NCI-H2227 (cell line): ENCODE measurements around the gene TTC16.
A peak's percentile ranks its signal among the peaks of the same experiment; 100 is the strongest.
"Not testable (repeated sequence)": the region's sequence is repeated elsewhere in the genome, so short reads cannot be mapped to it uniquely, and the experiment has no call there.

ENCODE experiments used
- DNase-seq: peaks from one replicate; lab custom pipeline; 2025; ENCODE audit not compliant: unreplicated experiment; lab: John Stamatoyannopoulos, UW

The TTC16 gene

DNA sequence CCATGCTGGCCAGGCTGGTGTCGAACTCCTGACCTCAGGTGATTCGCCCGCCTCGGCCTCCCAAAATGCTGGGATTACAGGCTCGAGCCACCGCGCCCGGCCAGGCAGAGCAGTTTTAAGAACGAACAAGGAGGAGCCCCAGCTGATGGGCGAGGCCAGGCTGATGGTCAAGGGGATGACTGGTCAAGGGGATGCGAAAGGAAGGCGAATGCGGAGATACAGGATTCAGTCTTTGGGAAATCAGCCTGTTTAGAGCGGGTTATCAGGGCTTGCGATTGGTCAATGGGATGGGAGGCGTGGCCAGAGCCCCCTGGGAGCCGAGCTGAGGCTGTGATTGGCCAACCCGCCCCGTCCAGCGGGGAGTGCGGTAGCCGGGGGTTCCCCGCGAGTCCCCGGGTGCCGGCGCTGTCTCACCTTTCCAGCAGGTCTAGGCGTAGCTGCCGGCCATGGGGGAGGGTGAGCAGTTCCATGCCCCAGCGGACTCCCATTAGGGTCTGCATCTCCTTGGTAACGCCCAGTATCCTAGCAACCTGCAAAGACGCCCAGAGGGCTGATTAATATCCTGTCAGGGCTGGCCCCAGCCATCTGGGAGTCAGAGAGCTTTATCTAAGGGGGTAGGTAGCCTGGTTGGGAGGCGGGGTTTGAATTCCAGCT is 26.7 kb downstream of the TTC16 start:
- no peak for DNase-seq

DNA sequence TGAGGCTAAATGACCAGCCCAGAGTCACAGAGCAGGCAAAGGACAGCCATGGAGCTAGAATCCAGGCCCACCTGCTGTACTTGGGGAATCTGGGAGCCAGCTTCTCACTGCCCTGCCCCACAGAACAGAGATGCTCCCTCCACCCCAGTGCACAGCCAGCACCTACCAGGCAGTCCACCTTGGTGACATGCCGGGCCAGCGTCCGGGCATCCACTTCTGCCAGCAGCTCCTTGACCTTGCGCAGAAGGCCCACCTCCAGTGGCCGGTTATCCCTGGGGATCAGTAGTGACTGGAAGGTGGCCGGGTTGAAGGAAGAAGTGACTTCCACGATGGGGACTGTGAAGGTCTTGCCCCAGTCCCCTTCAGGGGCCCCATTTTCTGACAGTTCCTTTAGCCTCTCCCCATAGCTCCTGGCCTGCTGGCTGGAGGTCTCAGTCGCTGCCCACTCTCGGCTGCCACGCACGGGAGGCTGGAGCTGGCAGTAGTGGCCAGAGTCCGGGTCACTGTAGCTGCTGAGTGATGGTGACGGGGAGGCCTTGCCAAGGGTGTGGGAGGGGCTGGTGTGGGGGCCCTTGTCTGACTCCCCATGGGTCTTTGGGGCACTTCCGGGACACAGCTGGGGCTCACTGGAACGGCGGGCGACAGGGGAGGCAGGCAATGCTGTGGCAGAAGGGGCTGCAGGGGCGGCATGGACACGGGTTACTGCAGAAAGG is 28.7 kb downstream of the TTC16 start:
- no peak for DNase-seq

DNA sequence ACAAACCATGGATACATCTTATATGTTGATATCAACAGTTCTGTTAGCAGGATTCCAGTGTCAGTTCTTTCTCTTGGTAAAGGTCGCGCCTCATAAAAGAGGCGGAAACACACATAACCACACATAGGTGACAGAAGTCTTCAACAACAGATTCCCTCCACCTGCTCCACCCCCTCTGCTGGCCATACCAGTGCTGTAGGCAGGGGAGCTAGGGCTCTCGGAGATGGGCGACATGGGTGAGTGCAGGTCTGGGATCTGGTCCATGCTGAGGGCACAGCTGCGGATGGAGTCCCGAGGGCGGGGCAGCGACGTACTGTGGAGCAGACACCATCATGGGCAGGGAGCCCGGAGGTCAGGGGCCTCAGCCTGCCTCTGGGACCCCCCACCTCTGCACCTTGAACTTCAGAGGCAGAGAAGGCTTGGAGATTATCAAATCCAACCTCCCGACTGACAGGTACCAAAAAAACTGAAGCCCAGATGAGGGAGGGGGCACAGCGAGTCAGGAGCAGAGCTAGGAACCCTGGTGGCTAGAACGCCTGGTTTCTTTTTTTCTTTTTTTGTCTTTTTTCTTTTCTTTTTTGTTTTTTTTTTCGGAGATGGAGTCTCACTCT is 31.2 kb downstream of the TTC16 start:
- DNase-seq = no peak

GRCh38 chr9:127749090-127749787 is 33.4 kb downstream of the TTC16 start:
- no peak for DNase-seq

- no peak for DNase-seq
These were observed 35.6 kb downstream of the TTC16 start for GRCh38 chr9:127751269-127752054.

DNA sequence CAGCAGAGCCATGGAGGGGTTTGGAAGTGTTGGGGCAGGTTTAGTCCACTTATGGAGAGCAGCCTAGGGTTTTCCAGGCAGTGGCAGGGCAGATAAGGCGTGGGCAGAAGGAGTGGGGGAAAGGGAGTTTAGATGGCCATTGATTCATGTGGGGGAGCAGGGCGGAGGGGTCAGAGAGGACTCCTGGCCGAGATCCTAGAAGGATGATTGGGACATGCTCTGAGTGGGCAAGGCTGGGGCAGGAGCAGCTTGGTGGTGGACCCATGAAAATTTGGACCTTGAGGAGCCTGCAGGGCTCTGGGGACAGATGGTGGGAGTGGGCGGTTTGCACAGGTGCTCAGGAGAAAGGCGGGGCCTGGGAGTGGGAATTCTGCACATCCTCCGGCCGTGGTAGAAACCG is 37.3 kb downstream of the TTC16 start:
- no peak for DNase-seq

- DNase-seq = no peak
These were observed 37.7 kb downstream of the TTC16 start for GRCh38 chr9:127753622-127754021.

- peak; percentile 88 for DNase-seq
These were observed 38.5 kb downstream of the TTC16 start for GRCh38 chr9:127754099-127755060.

- peak; percentile 83 for DNase-seq
These were observed 39.5 kb downstream of the TTC16 start for GRCh38 chr9:127755061-127756060.

DNA sequence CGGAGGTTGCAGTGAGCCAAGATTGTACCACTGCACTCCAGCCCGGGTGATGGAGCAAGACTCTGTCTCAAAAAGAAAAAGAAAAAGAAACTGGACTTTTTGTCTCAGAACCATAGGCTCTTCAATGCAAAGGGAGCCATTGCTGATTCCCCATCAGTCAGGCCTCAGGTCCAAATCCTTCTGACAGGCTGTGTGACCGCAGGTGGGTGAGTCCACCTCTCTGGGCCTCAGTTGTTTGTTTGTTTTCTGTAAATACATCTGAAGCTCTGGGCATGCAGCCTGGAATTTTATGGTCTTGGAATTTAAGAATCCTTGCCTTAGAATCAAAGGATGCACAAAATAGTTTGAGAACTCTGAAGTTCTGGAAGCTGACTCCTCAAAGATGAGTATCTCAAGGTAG is 40.4 kb downstream of the TTC16 start:
- DNase-seq = no peak

DNA sequence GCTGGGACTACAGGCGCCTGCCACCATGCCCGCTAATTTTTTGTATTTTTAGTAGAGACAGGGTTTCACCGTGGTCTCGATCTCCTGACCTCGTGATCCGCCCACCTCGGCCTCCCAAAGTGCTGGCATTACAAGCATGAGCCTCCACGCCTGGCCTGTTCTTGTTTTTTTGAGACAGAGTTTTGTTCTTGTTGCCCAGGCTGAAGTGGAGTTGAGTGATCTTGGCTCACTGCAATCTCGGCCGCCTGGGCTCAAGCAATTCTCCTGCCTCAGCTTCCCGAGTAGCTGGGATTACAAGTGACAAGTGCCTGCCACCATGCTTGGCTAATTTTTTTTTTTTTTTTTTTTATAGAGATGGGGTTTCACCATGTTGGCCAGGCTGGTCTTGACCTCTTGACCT is 40.9 kb downstream of the TTC16 start:
- DNase-seq = not testable (repeated sequence)

GRCh38 chr9:127758843-127759242 is 43.0 kb downstream of the TTC16 start:
- no peak for DNase-seq

DNA sequence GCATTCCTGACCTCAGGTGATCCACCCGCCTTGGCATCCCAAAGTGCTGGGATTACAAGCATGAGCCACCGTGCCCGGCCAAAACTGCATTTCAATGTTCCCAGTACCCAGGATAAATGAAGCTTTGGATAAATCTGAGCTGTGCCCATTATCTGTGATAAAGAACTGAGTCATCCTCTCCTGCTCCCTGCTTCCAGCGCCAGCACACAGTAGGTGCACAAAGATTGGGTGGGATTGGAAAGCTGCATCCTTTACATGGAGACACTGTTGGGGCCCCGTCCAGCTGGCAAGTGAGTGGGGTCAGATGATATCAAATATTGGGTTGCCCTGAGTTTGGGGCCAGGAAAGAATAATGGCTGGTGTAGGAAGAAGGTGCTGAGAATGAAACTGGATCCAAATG is 45.2 kb downstream of the TTC16 start:
- no peak for DNase-seq

GRCh38 chr9:127761491-127761956 is 45.6 kb downstream of the TTC16 start:
- DNase-seq = peak; percentile 38

GRCh38 chr9:127762111-127762676 is 46.3 kb downstream of the TTC16 start:
- DNase-seq = no peak

DNA sequence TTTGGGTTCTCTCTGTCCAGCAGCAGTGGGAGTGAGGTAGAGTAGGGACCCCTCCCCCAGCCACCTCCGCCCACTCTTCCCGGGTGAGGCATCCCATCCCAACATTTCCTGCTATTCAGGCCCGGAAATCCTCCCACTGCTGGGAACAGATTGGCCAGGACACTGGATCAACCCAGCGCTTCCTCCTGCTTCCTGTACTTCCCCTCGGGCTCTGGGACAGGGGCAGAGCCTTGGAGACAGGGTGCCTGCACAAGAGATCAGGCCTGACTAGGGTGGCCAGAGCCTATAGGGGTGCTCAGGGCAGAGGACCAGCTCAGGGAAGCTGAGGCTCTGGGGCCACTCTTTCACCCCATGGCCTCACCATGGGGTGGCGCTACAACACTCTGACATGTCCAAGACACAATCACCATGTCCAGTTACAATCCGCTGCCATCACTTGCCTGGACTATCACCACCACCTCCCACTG is 48.1 kb downstream of the TTC16 start:
- no peak for DNase-seq

DNA sequence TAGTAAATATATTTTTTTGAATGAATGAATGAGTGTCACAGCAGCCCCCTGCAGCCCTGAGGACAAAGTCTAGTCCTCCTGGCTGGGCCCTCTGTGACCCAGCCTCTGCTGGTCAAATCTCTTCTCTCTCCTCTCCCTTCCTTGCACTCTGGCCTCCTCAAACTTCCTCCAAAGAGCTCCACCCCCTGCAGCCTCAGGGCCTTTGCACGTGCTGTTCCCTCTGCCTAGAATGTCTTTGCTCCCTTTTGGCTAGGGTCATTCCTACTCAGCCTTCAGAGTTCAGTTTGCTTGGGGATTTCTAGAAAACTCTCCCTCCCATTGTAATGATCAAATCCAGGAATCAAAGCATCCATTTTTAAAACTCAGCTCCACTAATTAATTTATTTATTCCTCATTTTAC is 49.5 kb downstream of the TTC16 start:
- no peak for DNase-seq

- DNase-seq = no peak
These were observed 51.5 kb downstream of the TTC16 start for GRCh38 chr9:127767410-127767809.
